ENCODE results near the gene C12orf56.

C12orf56 gene

DNA sequence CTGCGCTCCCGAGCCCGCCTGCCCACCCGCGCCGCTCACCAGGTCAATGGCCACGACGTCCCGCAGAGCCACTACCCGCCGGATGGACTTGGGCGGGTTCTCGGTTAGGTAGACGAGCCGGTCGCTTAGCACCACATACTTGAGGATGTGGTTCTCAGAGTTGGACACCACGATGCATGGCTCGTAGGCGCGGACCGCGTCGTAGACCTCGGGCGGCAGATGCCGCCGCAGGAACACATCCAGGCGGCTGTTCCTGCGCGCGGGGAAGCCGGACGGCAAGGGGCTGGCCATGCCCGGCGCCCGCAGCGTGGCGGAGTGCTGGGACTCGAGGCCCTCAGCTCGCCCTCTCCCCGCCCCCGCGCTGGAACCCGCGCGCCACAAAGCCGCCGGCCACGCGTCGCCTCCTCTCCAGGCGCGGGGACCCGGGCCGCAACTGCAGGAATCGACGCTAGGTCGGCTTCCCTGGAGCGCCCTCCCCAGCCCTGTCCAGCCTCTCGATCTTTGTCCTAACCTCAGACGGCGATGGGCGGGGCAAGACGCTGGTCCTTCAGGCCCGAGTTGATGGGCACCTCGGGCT, at the start of gene C12orf56:
C12orf56 (minus strand) TSS at position 484 of the 577 bp plus-strand sequence; CDS start at position 291, 193 bp downstream.
- peaks cover 10 to 17% (median 13%) of the 10 kb centered on the region in 11 experiments; a peak in 19 of 22 replicates for H3K9me3 ChIP-seq (replicated peaks in 1 of 11)
- no peak for TF ChIP-seq Cebpa-rat (IDR thresholded peaks at IDR 0.05)
- no peak within 1 kb of the TSS for H3K9ac ChIP-seq
- H3K4me3 ChIP-seq = no peak within 1 kb of the TSS
- H3K36me3 ChIP-seq = no peaks in the 10 kb centered on the region
- H3K27ac ChIP-seq = no peak within 1 kb of the TSS
- no peaks in the 10 kb centered on the region for H4K20me1 ChIP-seq
- H3K4me1 ChIP-seq = peaks cover 2 to 20% (median 7%) of the 10 kb centered on the region in 10 experiments; a peak in 14 of 20 replicates
- peaks cover 0 to 17% (median 8%) of the 10 kb centered on the region in 11 experiments; a peak in 12 of 22 replicates for H3K27me3 ChIP-seq
- H3K4me2 ChIP-seq = no peak within 1 kb of the TSS

DNA sequence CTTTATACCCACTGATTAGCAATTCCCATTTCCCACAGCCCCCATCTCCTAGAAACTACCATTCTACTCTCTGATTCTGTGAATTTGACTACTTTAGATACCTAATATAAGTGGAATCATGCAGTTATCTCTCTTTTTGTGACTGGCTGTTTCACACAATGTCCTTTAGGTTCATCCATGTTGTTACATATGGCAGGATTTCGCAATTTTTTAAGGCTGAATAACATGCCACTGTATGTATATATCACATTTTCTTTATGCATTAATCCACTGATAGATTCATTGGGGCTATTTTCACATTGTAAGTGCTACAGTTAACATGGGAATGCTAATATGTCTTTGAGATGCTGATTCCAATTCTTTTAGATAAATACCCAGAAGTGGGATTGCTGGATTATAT, 49.5 kb upstream of the C12orf56 start:
- H3K9me3 ChIP-seq (replicated peaks in 1 of 11) = no peaks in the 10 kb centered on the region
- peaks cover 93 to 100% (median 99%) of the 10 kb centered on the region in 11 experiments for H3K36me3 ChIP-seq
- H4K20me1 ChIP-seq = peaks cover 0 to 50% (median 4%) of the 10 kb centered on the region in 11 experiments; a peak in 9 of 22 replicates
- H3K9ac ChIP-seq = no peak overlapping the region
- no peaks in the 10 kb centered on the region for H3K4me1 ChIP-seq
- TF ChIP-seq Cebpa-rat (IDR thresholded peaks at IDR 0.05) = peak in 2 of 11 experiments; percentile 32 to 54; a peak in 2 of 22 replicates
- H3K27ac ChIP-seq = no peak overlapping the region
- H3K4me3 ChIP-seq = no peak overlapping the region
- H3K4me2 ChIP-seq = no peak overlapping the region
- no peaks in the 10 kb centered on the region for H3K27me3 ChIP-seq

DNA sequence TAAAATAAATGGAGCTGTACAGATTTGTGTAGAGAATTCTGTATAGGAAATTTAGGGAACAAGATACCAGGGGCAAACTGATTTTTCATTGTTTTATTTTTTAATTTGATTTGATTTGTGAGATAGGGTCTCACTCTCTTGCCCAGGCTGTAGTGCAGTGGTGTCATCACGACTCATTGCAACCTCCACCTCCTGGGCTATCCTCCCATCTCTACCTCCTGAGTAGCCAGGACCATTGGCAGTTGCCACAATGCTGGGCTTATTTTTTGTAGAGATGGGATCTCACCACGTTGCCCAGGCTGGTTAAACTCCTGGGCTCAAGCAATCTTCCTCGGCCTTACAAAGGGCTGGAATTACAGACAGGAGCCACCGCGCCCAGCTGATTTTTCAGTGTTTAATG, 43.4 kb upstream of the C12orf56 start:
- Histone ChIP-seq H3K27ac (no peak overlapping the region), H3K4me1 (no peaks in the 10 kb centered on the region), H3K9ac (no peak overlapping the region), H4K20me1 (peaks cover 6 to 53% (median 22%) of the 10 kb centered on the region in 11 experiments; a peak in 15 of 22 replicates), H3K27me3 (no peaks in the 10 kb centered on the region), H3K9me3 (replicated peaks in 1 of 11) (no peaks in the 10 kb centered on the region), H3K4me2 (no peak overlapping the region), H3K4me3 (no peak overlapping the region), H3K36me3 (peaks cover 100% of the 10 kb centered on the region in 11 experiments)
- no peak for TF ChIP-seq Cebpa-rat (IDR thresholded peaks at IDR 0.05)

DNA sequence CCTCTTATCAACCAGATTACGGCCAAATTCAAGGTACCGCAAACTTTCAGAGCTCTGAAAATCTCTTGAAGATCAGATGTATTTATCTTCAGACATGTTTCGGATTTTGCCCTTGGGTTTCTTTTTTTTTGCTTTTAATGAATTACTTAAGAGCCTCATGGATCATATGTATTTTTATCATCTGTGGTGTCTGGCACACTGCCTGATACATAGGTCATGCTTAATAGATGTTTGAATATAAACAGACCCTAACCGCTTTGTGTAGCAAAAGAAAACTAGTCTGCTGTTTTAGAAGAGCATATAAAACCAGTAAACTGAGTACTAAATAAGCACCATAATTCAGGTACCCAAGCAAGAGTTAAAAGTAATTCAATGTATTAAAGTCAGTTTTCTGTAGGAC, 41.2 kb upstream of the C12orf56 start:
- H4K20me1 ChIP-seq = peaks cover 9 to 57% (median 22%) of the 10 kb centered on the region in 11 experiments; a peak in 15 of 22 replicates
- no peak for TF ChIP-seq Cebpa-rat (IDR thresholded peaks at IDR 0.05)

DNA sequence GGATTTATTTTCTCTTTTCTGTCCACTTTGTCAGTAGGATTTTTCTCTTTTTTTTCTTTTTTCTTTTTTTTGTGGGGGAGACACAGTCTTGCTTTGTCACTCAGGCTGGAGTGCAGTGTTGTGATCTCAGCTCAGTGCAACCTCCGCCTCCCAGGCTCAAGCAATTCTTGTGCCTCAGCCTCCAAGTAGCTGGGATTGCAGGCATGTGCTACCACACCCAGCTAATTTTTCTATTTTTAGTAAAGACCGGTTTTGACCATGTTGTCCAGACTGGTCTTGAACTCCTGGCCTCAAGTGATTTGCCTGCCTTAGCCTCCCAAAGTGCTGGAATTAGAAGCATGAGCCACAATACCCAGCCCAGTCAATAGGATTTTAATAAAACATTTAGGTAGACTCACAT, 40.3 kb upstream of the C12orf56 start:
- Histone ChIP-seq H3K27me3 (no peaks in the 10 kb centered on the region), H3K9ac (0 out of 22 replicates have a peak overlapping the region, but pooled peaks of 1 of the 11 experiments have one; percentile 3), H3K36me3 (peaks cover 99 to 100% (median 100%) of the 10 kb centered on the region in 11 experiments), H3K4me1 (no peaks in the 10 kb centered on the region), H3K4me3 (no peak overlapping the region), H3K27ac (no peak overlapping the region), H3K4me2 (no peak overlapping the region), H4K20me1 (peaks cover 9 to 53% (median 22%) of the 10 kb centered on the region in 11 experiments; a peak in 15 of 22 replicates), H3K9me3 (replicated peaks in 1 of 11) (no peaks in the 10 kb centered on the region)
- no peak for TF ChIP-seq Cebpa-rat (IDR thresholded peaks at IDR 0.05)

More for the DNA sequence above, 41.2 kb upstream of the C12orf56 start:
- Histone ChIP-seq H3K4me2 (no peak overlapping the region), H3K36me3 (peaks cover 99 to 100% (median 100%) of the 10 kb centered on the region in 11 experiments), H3K27ac (no peak overlapping the region), H3K9me3 (replicated peaks in 1 of 11) (no peaks in the 10 kb centered on the region), H3K4me3 (no peak overlapping the region), H3K9ac (no peak overlapping the region), H3K4me1 (no peaks in the 10 kb centered on the region), H3K27me3 (no peaks in the 10 kb centered on the region)

GRCh38 chr12:64428956-64429355, 38.4 kb upstream of the C12orf56 start:
- H3K9ac ChIP-seq = no peak overlapping the region
- H3K27ac ChIP-seq = no peak overlapping the region
- H3K4me3 ChIP-seq = no peak overlapping the region
- H3K9me3 ChIP-seq (replicated peaks in 1 of 11) = no peaks in the 10 kb centered on the region
- no peak overlapping the region for H3K4me2 ChIP-seq
- H3K4me1 ChIP-seq = no peaks in the 10 kb centered on the region
- peaks cover 7 to 61% (median 18%) of the 10 kb centered on the region in 11 experiments; a peak in 16 of 22 replicates for H4K20me1 ChIP-seq
- TF ChIP-seq Cebpa-rat (IDR thresholded peaks at IDR 0.05) = no peak
- H3K36me3 ChIP-seq = peaks cover 99 to 100% (median 100%) of the 10 kb centered on the region in 11 experiments
- no peaks in the 10 kb centered on the region for H3K27me3 ChIP-seq

GRCh38 chr12:64427988-64428387, 37.4 kb upstream of the C12orf56 start:
- Histone ChIP-seq H3K9me3 (replicated peaks in 1 of 11) (no peaks in the 10 kb centered on the region), H4K20me1 (peaks cover 5 to 58% (median 10%) of the 10 kb centered on the region in 11 experiments; a peak in 16 of 22 replicates), H3K4me2 (no peak overlapping the region), H3K9ac (no peak overlapping the region), H3K4me1 (no peaks in the 10 kb centered on the region), H3K27me3 (no peaks in the 10 kb centered on the region), H3K27ac (no peak overlapping the region), H3K36me3 (peaks cover 99 to 100% (median 100%) of the 10 kb centered on the region in 11 experiments), H3K4me3 (no peak overlapping the region)
- TF ChIP-seq Cebpa-rat (IDR thresholded peaks at IDR 0.05) = no peak

DNA sequence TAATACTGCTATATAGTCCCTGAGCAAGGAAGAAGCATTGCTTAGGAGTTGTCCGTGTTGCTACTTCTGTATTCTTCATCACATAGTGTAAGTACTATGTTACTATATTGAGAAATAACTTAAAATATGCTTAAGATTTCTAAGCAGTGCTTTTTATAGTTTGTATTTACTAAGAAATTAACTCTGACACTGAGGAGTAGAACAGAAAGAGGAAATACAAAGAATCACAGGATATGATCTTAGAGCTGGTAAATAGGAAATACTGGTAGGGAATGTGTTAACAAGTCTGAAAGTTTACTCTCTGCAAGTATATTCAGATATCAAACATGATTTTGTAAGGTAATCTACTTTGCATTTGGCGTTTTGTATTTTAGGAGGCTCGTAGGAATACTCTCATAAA, 29.1 kb upstream of the C12orf56 start:
- Histone ChIP-seq H3K4me2 (peak overlapping the region in 1 of 11 experiments; percentile 19; a peak in 2 of 22 replicates), H3K27me3 (no peaks in the 10 kb centered on the region), H3K4me3 (no peak overlapping the region), H3K9ac (no peak overlapping the region), H3K9me3 (replicated peaks in 1 of 11) (no peaks in the 10 kb centered on the region), H3K27ac (no peak overlapping the region), H3K4me1 (peaks cover 0 to 8% (median 0%) of the 10 kb centered on the region in 10 experiments; a peak in 6 of 20 replicates), H3K36me3 (peaks cover 100% of the 10 kb centered on the region in 11 experiments), H4K20me1 (peaks cover 0 to 82% (median 12%) of the 10 kb centered on the region in 11 experiments; a peak in 13 of 22 replicates)
- no peak for TF ChIP-seq Cebpa-rat (IDR thresholded peaks at IDR 0.05)

DNA sequence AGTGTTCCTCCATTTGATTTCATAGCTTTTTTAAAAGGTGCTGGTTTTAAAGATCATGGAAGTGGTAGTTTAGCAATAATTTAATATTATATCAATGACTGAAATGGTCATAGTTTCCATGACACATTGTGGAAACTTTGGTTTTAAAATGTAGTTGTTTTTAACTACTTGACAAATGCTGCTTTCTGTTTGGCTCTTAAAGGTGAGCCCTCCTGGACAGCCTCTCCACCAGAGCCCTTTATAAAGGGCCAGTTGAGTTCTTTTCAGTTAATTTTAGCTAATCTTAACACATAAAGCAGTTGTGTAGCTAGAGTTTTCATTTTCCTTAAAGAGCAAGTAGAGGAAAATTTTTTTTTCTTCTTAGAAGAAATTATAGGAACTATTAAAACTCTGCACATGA, 27.7 kb upstream of the C12orf56 start:
- Histone ChIP-seq H3K27ac (no peak overlapping the region), H3K36me3 (peaks cover 100% of the 10 kb centered on the region in 11 experiments), H3K4me3 (no peak overlapping the region), H4K20me1 (peaks cover 0 to 83% (median 27%) of the 10 kb centered on the region in 11 experiments; a peak in 17 of 22 replicates), H3K4me1 (peaks cover 0 to 8% (median 0%) of the 10 kb centered on the region in 10 experiments; a peak in 6 of 20 replicates), H3K27me3 (no peaks in the 10 kb centered on the region), H3K9ac (no peak overlapping the region), H3K9me3 (replicated peaks in 1 of 11) (no peaks in the 10 kb centered on the region), H3K4me2 (no peak overlapping the region)
- no peak for TF ChIP-seq Cebpa-rat (IDR thresholded peaks at IDR 0.05)

Data from BLaER1 treated with 17β-estradiol and CSF1 and Interleukin-3, amounts not matched to agents 10 nM and 100 nM (cell line).